Adrenal gland (tissue), 5 donors: ENCODE results near the gene CWC15.

ENCODE experiments used
- POLR2A ChIP-seq, 2 donors: fragments of 450-650 bp; IDR thresholded peaks; one replicate each; pipeline ENCODE4 v1.6.1; 2017; ENCODE audit warnings: antibody characterized with exemption in 2 of 2, mild to moderate bottlenecking in 2 of 2, moderate library complexity in 1 of 2
- TF ChIP-seq, protein P1 (sequence below), 6 experiments: fragments of 450-650 bp in 4 of 6; fragments of 200-600 bp in 2 of 6; sonication (generic) in 1 of 6; IDR thresholded peaks; 1 replicate in 5 of 6; 2 replicates in 1 of 6; pipeline versions ENCODE4 v1.5.1 to v1.8.0; 2016 to 2021; ENCODE audit warnings: antibody characterized with exemption in 6 of 6, mild to moderate bottlenecking in 2 of 6, moderate library complexity in 1 of 6
- donor health status: DM: no; HTN: no; CAD: no.

DNA sequence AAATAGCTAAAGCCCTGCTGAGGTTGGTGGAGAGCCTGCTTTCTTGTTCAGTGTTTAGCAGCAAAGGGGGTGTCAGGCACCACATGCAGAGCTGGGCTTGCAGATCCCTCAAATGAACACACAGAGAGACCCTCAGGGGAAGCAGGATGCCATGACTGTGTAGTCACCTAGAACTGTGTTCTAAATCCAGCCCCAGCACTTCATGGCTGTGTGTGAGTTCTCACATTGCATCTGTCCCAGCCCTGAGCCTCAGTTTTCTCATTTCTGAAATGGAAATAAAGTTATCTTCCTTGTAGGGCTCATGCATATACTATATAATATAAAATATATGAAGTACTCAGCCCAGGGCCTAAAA lies 47.1 kb downstream of the CWC15 start:
- TF ChIP-seq, protein P1, sequence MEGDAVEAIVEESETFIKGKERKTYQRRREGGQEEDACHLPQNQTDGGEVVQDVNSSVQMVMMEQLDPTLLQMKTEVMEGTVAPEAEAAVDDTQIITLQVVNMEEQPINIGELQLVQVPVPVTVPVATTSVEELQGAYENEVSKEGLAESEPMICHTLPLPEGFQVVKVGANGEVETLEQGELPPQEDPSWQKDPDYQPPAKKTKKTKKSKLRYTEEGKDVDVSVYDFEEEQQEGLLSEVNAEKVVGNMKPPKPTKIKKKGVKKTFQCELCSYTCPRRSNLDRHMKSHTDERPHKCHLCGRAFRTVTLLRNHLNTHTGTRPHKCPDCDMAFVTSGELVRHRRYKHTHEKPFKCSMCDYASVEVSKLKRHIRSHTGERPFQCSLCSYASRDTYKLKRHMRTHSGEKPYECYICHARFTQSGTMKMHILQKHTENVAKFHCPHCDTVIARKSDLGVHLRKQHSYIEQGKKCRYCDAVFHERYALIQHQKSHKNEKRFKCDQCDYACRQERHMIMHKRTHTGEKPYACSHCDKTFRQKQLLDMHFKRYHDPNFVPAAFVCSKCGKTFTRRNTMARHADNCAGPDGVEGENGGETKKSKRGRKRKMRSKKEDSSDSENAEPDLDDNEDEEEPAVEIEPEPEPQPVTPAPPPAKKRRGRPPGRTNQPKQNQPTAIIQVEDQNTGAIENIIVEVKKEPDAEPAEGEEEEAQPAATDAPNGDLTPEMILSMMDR (IDR thresholded peaks at IDR 0.05): no peak
- TF ChIP-seq POLR2A (IDR thresholded peaks at IDR 0.05): no peak
